GM18505 (cell line): Measurements from ENCODE around the gene CFHR2.
"Not testable (repeated sequence)": the region's sequence is repeated elsewhere in the genome, so short reads cannot be mapped to it uniquely, and the experiment has no call there.

Experiments used
- ATAC-seq: cut with Tn5 transposase; IDR thresholded peaks from one replicate; pipeline ENCODE4 v1.9.1; 2021; ENCODE audit not compliant: unreplicated experiment
- POLR2A ChIP-seq: IDR thresholded peaks from 4 replicates; pipeline ENCODE4 v1.6.1; 2011; ENCODE audit warnings: borderline replicate concordance; ENCODE audit not compliant: insufficient read depth, insufficient read length; ENCODE audit errors: extremely low read depth

CFHR2 gene

DNA sequence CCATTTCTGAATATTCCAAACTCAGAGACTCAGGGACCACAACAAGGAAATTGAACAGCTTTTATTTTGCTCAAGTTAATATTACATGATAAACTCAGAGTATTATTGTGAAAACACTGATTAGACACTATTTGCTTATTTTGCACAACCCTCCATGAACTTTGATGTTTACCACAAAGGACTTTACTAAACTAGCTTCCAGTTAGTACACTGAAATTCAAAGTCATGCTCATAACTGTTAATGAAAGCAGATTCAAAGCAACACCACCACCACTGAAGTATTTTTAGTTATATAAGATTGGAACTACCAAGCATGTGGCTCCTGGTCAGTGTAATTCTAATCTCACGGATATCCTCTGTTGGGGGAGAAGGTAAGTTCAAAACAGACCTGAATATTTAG, at the start of gene CFHR2:
CFHR2 (plus strand) TSS at position 171 of the 400 bp plus-strand sequence; CDS start at position 314, 143 bp downstream.
- ATAC-seq = not testable (repeated sequence)

DNA sequence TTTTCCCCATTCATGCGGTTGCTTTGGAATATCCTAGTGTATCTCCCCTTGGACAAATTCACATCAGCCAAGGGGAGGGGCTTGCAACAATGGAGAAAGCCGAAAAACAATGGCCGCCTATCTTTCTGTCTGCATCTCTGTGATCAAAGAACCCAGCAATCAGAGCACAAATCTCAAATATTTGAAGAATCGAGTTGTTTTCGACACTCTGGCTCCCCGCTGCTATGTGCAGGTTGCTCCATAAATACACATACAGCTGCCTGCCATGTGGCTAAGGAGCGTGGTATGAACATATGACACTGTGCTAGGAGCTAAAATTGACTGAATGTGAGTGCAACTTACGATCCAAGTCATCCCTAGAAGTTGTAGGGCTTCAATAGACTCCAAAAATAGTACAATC, 47.2 kb upstream of the CFHR2 start:
- ATAC-seq = no peak
- no peak for TF ChIP-seq POLR2A

DNA sequence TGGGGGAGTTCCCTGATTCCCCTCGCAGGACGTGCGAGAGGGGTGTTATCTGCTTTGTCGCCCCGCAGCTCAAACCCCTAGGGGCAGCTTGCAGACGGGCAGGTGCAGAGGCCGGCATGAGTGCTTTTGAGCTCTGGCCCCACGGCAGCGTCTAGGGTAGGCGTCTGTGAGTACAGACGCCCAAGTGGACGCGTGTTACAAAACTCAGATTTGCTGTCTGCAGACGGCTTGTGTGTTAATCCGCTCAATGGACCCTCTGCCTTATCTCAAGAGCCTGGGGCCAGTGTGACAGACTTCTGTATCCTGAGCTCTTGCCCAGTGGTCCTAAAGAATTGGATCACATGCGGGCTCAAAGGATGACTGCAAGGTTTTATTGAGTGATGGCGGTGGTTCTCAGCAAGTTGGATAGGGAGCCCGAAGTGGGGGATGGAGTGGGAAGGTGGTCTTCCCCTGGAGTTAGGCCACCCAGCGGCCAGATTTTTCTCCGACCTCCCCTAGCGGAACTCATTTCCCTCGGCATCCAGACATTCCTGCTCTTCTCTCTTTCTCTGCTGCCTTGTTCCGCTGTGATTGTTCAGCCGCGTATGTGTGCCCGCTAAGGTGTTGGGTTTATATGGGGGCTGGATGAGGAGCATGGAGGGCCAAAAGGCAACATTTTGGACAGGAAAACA, 46.2 kb upstream of the CFHR2 start:
- ATAC-seq = no peak
- TF ChIP-seq POLR2A = no peak

DNA sequence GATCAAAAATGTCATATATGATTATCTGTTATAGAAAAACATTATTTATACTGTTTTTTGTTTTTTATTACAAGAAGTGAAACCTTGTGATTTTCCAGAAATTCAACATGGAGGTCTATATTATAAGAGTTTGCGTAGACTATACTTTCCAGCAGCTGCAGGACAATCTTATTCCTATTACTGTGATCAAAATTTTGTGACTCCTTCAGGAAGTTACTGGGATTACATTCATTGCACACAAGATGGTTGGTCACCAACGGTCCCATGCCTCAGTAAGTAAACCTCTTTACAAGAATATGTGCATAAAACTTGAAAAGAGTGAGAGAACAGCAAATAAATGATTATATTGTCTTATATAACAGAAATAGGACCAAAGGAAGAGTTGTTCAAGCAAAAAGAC, 41.2 kb upstream of the CFHR2 start:
- ATAC-seq = no peak
- no peak for TF ChIP-seq POLR2A

DNA sequence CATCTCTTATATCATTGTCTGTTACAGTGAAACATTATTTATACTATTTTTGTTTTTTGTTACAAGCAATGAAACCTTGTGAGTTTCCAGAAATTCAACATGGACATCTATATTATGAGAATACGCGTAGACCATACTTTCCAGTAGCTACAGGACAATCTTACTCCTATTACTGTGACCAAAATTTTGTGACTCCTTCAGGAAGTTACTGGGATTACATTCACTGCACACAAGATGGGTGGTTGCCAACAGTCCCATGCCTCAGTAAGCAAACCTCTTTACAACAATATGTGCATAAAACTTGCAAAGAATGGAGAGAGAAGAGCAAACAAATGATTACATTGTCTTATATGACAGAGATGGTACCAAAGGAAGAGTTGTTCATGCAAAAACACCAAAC, 33.3 kb upstream of the CFHR2 start:
- no peak for ATAC-seq
- no peak for TF ChIP-seq POLR2A

DNA sequence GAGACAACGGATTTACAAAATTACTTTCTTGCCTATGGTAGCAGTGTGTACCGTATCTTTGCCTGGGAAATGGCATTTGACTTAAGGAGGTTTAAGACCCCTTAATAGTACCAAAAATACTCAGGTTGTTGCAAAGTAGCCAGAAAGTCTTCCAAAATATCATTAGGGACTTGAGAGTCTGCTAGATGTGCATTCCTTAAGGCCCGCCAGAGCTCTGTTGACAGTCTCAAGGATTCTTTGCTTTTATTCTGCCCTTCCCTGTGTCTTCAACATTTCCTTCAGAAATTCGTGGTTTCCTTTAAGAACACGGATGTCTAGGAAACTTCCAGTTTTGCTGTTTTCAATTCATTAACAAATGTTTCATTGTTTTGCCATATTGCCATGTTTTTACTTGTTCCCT, 31.3 kb upstream of the CFHR2 start:
- ATAC-seq = not testable (repeated sequence)

DNA sequence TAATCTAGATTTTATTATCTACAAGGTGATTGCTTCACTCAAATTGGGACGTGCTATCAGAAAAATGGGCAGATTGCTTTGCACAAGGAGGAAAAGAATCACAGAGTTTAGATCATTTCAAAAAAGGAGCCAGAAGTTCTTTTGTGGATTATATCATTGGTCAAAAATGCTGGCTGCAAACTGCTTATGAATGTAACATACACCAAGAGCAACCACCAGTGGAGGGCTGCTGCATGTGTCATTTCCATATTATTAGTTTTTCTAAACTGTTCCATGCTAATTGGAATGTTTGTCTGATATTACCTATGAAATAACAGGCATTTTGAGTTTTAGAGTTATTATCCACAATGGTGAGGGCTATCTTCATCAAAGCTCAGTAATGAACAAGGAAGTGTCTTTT, 16.7 kb upstream of the CFHR2 start:
- not testable (repeated sequence) for ATAC-seq

DNA sequence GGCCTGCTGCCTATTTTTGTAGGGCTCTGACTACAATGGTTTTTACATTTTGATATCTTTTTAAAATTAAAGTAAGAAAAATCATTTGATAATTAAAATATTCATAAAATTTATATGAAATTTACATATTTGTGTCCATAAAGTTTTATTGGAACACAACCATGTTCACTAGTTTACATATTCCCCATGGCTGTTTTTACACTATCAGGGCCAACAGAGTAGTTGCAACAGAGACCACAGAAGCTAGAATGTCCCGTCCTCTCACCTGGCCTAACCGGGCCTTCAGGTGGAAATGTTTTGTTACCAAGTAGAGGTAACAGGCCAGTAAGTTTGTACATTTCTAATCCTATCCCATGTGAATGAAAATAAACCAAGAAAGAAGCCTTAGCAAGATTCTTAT, 10.7 kb upstream of the CFHR2 start:
- ATAC-seq = not testable (repeated sequence)

DNA sequence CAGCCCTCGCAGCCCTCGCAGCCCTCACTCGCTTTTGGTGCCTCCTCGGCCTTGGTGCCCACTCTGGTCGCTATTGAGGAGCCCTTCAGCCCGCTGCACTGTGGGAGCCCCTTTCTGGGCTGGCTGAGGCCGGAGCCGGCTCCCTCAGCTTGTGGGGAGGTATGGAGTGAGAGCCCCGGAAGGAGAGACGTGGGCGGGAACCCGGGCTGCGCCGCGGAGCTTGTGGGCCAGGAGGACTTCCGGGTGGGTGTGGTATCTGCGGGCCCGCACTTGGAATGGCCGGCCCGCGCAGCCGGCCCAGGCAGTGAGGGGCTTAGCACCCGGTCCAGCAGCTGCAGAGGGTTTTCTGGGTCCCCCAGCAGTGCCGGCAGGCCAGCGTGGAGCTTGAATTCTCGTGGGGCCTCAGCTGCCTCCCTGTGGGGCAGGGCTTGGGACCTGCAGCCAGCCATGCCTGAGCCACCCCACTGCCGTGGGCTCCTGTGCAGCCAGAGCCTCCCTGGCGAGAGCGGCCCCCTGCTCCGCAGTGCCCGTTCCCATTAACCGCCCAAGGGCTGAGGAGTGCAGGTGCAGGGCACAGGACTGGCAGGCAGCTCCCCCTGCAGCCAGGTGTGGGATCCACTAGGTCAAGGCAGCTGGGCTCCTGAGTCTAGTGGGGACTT, 9.9 kb upstream of the CFHR2 start:
- ATAC-seq = no peak
- TF ChIP-seq POLR2A = no peak

DNA sequence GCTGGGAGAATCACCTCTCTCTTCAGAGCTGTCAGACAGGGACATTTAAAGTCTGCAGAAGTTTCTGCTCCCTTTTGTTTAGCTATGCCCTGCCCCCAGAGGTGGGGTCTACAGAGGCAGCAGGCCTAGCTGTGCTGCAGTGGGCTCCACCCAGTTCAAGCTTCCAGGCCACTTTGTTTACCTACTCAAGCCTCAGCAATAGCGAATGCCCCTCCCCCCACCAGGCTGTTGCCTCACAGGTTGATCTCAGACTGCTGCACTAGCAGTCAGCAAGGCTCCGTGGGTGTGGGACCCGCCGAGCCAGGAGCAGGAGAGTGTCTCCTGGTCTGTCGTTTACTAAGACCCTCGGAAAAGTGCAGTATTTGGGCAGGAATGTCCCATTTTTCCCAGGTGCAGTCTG, 2.1 kb upstream of the CFHR2 start:
- ATAC-seq = not testable (repeated sequence)

DNA sequence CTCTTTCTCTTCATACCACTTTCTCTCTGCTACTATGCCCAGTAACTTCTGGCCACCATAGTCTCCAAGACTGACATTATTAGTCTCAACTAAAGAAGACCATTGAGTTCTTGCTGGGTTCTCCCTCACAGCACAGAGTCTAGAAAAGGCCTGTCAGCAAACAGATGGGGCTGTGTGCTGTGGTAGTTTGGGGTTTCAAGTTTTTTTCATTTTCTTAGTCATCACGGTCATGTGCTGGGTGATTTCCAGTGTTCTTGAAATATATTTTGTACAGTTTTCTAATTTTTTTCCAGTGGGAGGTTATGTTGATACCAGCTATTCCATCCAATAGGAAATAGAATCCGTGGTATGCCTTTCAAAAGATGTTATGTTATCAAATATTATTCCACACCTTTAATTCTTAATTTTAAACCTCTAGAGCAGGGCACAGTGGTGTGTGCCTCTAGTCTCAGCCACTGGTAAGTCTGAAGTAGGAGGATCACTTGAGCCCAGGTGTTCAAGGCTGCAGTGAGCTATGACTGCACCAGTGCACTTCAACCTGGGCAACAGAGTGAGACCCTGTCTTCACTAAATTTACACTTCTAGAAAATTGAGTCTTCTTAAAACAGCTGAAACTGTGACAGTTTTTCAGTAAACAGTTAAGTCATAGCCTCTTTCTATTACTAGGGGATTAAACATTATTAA, 8.3 kb downstream of the CFHR2 start:
- no peak for TF ChIP-seq POLR2A
- peak; percentile 89 for ATAC-seq

DNA sequence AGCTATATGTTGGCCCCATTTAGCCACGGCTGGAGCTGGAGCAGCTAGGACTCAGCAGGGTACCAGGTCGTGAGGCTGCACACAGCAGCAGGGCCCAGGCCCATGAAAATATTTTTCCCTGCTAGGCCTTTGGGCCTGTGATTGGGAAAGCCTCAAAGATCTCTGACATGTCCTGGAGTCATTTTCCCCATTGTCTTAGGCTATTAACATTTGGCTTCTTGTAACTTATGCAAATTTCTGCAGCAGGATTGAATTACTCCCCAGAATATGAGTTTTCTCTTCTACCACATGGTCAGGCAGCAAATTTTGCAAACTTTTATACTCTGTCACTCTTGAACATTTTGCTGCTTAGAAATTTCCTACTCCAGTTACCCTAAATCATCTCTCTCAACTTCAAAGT, 11.2 kb downstream of the CFHR2 start:
- no peak for ATAC-seq
- TF ChIP-seq POLR2A = no peak

DNA sequence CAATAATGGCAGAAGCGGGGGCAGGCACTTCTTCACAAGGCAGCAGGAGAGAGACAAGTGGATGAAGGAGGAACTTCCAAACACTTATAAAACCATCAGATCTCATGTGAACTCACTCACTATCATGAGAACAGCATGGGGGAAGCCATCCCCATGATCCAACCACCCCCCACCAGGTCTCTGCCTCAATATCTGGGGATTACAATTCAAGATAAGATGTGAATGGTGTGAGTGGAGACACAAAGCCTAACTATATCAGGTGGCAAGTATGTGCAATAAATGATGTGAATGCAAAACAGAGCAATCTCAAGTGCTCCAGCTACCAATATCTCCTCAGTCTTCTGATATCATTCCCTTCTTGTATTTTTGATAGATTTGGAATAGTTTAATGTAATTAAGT, 12.4 kb downstream of the CFHR2 start:
- ATAC-seq = no peak
- TF ChIP-seq POLR2A = no peak

DNA sequence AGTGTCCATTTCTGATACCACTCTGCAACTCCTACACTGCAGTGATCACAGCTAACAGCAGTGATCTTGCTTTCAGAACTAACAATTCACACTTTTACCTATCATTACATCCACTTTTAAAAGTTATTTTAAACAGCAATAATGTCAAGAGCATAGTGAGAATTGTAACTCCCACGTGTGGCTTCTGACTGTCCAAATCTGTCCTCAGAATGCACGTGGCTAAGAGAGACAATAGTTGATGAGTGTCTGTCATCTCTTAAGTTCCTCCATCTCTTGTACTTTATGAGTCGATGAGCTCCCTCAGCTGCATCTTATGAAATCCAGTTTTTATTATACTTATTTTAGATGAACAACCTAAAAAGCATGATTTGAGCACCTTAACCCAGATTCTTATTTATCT, 17.3 kb downstream of the CFHR2 start:
- no peak for ATAC-seq
- TF ChIP-seq POLR2A = no peak

DNA sequence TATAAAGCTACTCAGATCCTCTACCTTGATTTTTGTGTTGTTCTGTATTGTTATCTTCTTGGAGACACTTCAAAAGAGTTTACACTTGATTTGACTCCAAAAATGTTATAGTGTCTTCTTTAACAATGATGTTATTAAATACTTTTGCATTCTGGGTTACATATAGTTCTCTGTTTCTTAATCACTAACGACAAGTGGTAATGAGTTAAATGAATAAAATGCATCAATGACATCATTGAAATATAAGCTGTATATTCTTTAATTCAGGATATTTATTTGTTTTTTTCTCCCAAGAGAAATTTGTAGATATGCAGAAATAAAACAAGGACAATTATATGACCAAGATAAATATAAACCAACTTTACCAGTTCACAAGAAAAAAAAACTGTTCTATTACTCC, 26.6 kb downstream of the CFHR2 start:
- TF ChIP-seq POLR2A = no peak

DNA sequence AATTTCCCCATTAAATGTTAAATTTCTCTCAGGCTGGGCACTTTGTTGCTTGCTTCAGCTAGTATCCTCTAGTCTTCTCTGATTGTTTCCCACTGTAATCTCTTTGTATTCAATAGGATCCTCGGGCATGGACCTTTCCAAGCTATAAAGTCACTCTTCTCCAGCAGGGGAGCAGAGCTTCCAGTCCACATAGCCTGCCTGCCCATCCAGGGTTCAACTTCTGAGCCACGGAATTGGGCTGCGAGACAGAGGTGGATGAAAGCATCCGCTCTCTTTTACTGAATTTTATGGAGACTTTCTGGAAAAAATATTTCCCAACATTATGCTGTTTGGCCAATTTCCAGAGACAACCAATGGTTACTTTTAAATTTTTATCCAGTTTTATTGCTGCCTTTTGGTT, 32.7 kb downstream of the CFHR2 start:
- no peak for ATAC-seq
- TF ChIP-seq POLR2A = no peak

More for the DNA sequence above, 26.6 kb downstream of the CFHR2 start:
- ATAC-seq = no peak
